H4 (cell line): ENCODE data around the gene BIRC5. TPM values are rescaled to one million over a fixed set of nuclear protein-coding genes. Genes with fewer than 3 reads are reported as not detected.
A peak's percentile ranks its signal among the peaks of the same experiment; 100 is the strongest.

Experiments
- DNase-seq: peaks from one replicate; pipeline ENCODE4 v3.0.0-alpha.2; 2015; ENCODE audit warnings: low spot score
- total RNA-seq: library from RNA; depleted of rRNA; stranded (reverse); fragments of >200 nt; shearing (Covaris generic); gene quantifications from 2 replicates; pipeline ENCODE4 v1.2.3, GENCODE V29; 2014

BIRC5 gene
- total RNA-seq, 1 experiment from 2014 or later, result 157 TPM

DNA sequence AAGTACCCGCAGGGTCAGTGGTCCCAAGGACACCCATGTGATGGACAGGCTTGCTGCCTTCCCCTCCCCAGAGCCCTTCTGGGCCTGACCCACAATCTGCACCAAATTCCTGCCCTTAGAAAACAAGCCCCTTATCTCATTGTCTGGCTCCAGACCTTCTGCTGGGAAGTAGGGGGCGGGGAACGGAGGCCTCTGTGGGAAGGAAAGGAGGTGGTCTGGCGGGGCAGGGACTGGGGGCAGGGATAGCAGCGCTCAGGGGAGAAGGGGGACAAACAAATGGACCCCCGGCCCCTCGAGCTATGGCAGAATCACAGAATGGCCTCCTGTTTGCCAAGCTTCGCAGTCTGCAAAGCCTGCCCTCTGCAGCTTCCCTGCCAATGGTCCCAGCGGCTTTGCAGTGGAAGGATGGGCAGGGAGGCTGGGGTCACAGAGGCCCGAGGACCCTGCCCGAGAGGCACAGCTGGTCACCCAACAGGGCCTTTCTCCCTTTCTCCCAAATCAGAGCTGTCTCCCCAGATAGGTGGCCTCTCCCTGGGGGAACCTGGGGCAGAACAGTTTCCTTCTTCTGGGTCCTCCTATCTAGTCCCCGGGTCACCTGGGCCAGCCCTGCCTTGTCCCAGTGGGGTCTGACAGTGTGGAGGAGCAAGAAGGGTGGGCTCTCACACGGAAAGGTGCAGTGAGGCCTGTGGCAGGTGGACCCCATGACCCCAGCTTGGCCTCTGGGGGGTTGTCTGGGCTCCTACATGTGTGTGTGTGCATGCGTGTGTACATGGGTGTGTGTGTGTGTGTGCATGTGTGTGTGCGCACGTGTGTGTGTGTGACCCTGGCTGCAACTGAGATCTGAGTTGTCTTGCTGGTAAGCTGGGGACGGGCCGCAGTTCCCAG lies 42.9 kb downstream of the BIRC5 start:
- no peak for DNase-seq

DNA sequence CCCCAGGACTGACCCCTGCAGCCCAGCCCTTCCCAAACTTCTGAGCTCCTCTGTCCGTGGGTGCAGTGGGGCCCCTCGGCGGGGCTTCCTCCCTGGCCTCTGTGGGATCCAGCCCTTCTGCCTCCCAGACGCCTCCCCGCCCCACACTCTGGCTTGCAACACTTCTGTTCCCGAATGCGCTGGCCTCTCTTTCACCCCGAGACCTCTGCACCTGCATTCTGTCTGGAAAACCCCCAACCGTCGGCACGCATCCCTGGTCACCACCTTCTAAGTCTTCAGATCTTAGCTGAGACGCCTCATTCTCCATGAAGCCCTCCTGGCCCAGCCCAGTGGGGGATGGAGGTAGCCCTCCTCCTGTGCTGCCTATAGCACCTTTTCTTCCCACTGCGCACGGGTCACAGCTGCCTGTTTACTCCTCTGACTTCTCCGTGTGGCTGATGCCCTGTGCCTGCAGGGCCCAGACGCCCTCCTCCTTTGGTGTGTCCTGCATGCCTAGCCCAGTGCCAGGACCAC lies 43.8 kb downstream of the BIRC5 start:
- DNase-seq, result no peak

DNA sequence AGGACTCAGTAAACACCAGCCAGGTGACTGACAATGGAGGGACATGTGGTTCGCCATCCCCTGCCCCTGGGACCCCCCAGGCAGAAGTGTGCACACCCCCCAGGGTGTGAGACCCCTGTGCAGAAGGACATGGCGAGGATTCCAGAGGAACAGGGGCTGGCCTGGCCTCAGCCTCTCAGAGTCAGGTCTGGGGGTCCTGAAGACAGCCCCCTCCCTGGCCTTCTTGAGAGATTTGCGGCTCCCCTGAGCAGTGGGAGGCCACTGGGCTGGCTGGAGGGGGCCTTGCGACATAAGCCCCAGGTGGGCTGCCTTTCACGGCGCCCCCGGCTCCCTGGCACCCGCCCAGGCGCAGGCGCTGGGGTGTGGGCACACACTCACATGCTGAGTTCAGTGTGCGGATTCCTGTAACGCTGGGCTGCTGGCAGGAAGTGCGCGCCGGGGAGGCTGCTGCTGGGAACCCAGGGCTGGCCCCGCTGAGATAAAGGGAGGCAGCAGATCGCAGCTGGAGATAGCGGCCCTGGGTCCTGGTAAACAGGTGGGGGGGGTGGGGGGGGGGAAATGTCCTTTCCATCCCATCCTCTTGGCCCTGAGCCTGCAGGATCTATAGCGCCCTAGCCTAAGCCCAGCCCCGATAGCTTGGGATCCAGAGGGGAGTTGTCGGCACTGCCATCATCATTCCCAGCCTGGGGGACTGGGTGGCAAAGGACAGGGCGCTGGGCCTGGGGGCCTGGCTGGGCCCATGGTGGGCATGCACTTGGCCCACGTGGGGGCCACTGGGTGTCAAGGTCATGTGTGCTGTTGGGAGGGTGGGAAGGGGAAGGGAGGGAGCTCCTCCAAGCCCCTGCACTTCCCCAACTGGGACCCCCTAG lies 44.5 kb downstream of the BIRC5 start:
- DNase-seq, result no peak

DNA sequence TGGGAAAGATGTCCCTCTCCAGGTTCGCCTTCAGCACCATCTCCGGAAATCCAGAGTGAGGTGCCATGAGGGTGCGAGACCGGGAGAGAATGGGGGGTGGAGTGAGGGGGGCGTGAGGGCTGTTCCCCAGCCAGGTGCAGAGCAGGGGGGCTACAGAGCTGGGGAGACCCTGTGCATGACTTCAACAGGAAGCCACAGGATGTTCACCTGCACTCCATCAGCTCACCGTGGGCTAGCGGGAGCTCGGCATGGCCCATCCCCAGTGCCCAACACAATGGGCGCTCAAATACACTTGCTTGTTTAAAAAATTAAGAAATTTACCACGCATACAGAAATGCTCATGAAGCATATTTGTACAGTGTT lies 45.1 kb downstream of the BIRC5 start:
- no peak for DNase-seq

DNA sequence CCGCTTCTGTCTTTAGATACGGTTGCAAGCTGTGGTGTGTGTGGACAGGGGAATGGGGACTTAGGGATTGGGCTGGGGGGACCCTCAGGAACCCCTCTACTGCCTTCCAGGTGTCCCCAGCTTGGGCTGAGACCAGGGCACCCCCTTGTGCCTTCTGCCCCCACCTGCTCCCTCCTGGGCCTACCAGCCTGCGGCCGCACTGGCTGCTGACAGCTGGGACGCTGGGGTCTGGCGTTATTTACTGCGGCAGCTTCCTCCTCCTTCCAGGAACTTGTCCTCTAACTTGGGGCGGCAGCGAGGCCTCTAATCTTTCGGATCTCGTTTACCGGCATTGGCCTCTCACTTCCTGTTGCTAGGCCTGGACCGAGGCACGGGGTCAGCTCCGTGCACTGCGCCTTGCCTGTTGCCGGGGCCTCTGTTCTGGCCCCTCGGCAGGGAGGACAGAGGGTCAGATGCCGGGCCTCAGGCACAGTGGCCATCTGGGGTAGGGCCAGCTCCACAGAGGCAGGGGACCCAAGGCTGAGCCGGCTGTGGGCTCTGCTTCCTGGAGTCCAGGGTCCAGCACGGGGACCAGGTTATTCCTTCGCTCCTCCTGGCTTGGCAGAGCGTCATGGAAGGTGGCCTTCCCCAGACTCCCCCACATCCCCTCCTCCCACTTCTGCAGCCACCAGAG lies 49.1 kb downstream of the BIRC5 start:
- no peak for DNase-seq

DNA sequence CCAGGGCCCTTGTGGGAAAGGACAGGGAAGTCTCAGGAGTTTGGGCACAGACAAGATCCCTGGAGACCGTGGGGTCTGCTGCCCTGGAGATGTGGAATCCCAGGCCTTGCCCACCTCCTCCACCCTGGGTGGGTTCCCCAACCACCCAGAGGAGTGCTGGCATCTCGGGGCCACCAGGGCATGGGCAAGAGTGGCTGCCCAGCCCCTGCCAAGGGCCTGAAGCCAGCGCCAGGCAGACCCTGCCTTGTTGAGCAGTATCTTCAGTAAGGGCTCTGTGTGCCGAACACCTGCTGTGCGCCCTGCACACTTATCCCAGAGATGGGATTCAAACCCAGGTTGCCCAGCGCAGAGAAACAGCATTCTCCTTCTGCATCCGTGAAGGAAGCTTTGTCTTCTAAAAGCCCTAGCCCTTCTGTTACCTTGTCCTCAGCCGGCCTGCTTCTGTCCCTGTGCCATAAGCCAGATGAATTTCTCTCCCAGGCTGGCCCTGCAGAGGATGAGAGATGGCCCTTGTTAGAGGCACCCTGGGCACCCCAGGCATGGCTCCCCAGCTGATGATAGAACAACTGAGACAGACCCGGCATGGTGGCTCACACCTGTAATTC lies 49.8 kb downstream of the BIRC5 start:
- DNase-seq, result no peak

DNA sequence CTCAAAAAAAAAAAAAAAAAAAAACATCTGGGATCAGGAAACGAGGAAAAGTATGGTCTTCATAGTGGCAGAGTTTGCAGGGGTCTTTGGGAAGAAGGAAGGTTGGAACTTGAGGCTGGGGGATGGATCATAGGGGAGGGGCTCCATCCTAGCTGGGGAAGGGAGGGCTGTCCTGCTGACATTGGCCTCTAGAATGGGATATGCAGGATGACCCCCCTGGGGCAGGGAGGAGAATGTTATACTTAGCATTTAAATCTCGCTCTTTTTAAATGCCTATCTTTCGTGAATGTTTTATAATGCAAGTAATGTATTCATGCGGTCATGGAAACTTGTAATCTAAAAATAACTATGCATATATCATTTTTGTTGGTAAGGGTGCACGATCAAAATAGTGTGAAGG lies 50.5 kb downstream of the BIRC5 start:
- no peak for DNase-seq

DNA sequence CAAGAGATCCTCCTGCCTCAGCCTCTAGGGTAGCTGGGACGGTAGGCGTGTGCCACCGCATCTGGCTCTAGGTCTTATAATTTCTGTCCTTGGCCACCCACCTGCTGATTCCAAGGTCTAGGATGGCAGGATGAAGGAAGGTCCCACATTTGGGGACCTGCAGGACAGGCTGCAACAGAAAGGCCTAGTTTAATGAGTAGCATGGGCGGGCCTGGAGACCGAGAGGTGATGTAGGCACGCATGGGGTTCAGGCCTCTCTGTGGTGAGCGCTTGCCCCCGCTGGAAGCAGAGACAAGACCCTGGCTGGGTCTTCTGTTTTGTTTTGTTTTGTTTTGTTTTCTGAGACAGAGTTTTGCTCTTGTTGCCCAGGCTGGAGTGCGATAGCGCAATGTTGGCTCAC lies 51.1 kb downstream of the BIRC5 start:
- DNase-seq, result no peak

DNA sequence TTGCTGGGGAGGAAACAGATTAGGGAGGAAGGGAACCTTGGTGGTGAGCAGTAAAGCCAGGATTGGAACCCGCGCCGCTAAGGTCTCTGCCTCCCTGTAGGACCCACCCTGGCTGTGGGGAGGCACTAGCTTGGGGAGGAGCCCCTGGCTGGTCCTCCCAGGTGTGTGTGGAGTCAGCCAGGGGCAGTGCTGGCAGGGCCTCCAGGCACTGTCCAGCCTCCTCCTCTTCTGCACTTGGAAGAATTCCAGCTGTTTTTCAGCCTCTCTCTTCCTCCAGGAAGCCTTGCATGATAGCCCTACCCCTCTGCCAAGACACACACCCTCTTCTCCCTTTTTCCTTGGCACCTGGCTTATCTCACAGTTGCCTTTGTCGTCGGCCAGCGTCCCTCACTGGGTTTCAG lies 52.2 kb downstream of the BIRC5 start:
- no peak for DNase-seq

DNA sequence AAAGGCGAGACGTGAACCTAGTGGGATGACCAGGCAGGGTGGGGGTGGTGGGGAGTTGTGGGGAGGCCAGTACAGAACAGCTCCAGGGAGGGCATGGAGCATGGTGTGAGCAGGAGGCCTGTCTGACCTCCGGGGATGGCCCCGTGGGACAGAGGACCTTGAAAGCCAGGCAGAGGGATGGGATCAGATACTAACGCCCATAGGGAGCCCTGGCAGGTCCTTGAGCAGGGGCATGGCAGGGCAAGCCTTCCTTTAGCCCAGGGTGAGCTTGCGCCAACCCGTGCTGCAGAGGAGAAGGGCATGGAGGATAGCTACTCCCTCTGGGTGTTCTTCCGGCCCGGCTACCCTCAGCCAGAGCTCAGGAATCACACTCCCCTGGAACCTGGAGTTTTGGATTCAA lies 52.7 kb downstream of the BIRC5 start:
- no peak for DNase-seq

DNA sequence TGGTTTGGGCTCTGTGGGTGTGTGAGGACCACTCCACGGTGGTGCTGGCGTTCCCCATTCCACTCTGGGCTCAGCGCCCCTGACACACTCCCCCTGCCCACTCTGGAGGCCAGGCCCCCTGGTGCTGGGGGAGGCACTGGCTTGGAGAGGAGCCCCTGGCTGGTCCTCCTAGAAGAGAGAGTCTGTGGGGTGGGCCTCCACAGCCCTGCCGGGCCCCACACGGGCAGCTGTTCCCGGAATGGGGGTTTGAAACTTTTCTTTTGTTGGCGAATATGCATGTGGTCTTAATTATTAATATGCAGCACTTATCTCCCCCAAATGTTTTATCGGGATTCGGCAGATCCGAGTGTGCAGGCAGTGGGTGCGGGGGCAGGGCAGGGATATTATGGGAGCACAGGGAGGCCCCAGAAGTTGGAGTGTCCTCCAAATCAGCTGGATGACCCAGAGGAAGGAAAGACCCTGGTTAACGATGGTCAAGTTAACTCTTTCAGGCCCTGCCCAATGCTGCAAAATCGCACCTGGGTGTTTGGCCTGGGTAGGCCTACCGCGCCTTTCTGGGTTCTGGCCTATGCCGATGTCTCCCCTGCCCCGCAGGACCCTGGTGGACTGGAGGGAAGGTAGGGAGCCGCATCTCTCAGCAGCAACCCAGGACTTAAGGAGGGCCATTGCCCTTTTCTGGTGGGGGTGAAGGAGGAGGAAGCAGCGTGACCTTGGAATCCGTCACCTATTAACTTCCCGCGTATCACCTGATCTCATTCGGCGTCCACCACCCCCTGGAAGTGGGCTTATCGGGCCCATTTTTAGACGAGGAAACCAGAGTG lies 53.4 kb downstream of the BIRC5 start:
- DNase-seq, result no peak

DNA sequence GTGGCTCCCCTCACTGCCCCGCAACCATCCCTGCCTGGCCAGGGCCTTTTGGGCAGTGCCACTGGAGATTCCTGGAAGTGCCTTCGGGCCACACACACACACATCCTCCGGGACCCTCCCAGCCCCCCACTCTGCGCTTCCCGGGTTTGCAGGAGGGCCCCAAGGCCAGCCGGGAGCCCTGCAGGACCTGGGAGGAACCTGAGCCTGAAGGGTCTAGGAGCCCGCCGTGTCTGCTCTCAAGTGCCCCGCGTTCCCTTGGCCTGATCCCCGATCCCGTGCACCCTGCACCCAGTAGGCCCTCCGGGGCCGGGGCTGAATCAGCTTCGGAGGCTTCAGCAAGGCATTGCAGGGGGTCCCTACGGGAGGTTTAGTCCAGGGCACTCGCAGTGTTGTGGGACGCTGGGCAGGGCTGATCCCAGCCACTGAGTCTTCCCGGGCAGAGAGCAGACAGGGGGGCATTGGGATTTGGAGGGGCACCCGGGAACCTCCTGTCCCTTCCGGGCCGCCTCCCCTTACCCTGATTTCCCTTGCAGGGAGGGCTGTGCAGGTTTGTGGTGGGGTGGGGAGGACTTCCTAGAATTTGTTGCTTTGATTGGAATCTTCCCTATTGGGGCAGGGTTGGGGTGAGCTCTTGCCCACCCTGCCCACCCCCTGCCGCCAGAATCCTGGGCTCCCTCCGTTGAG lies 54.3 kb downstream of the BIRC5 start:
- DNase-seq, result no peak

DNA sequence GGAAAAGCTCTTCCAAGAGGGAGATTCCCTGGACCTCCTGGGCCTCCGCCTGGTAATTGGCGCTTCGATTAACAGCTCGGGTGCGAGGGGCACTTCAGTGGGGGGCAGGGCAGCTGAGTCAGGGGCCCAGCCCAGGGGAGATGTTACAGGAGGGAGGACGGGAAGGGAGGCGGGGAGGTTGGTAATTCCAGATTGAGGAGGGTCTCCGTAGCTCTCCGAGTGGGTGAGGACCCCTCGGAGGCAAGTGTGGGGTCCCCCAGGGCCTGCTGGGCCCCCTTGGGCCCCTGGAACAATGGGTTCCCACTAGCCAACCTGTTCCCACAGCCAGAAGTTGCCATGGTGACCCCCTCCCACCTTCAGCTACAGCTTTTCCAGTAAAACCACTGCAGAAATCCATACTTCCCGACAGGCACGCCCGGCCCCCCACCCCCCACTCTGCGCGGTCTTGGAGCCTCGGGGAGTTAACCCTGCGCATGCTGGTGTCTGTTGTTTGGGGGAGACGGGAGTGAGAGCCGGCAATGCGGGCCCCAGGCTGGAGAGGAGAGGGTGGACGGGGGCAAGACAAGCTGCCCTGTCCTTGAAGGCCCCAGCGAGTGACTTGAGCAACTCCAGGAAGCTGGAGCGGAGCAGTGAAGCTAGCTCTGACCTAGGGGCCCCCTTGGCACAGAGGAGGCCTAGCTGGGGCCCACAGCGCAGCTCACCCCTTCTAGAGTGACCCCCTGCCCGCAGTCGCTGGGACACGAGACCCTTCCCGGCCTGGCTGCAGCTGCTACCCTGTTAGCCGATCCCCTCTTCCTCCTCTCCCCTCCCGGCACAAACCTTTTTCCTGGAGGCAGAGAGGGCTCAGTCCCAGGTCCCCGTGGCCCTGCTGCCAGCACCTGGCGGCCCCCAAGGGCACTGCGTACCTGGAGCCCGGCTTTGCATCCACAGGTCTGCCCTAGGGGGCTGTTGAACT lies 55.2 kb downstream of the BIRC5 start:
- DNase-seq, result peak; percentile 81

DNA sequence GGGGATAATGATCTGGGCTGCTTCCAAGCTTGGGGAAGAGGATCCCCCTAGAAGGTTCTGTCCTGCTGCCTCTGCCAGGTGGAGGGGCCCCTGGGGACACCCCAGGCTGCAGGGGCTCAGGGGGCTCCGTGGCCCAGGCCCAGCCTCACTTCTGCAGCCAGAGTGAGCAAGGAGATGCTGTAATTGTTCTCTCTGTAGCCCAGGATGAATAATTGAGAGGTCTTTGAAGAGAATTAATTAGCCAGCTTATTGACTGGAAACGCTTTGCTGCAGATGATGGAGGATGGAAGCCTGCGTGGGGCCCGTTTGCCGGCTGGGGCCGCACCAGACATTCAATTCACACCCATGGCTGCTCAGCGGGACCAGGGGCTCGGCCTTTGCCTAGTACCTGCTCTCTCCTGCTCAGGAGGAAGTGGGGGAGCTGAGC lies 55.9 kb downstream of the BIRC5 start:
- no peak for DNase-seq

DNA sequence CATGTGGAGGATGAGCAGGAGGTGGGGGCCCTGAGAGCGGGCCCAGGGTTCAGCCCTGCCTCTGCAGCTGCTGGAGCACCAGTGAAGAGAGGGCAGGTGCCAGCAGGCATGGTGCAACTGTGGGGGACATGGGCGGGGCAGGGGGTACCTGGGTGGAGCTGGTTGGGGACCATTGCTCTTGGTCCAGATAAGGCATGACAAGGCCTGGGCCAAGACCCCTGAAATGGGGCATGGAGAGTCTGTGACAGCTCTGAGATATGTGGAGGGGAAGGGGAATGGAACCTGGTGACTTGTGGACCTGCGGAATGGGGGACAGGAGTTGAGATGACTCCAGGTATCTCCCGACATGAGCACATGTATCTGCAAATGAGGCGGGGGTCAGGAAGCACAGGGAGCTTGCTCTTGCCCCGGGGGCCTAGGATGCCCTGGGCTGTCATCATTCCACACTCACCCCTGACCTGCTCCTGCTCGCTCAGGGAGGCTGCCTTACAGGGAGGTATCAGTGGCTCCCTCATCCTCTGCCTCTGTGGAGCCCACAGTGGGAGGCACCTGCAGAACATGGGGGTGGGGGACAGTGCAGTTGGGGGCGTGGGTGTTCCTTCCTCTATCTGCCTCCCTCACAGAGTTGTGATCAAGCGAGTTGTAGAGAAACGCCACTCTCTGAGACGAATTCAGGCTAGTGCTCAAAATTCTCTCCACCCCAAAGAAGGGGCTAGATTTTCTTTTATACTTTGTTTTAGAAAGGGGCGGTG lies 57.5 kb downstream of the BIRC5 start:
- no peak for DNase-seq

DNA sequence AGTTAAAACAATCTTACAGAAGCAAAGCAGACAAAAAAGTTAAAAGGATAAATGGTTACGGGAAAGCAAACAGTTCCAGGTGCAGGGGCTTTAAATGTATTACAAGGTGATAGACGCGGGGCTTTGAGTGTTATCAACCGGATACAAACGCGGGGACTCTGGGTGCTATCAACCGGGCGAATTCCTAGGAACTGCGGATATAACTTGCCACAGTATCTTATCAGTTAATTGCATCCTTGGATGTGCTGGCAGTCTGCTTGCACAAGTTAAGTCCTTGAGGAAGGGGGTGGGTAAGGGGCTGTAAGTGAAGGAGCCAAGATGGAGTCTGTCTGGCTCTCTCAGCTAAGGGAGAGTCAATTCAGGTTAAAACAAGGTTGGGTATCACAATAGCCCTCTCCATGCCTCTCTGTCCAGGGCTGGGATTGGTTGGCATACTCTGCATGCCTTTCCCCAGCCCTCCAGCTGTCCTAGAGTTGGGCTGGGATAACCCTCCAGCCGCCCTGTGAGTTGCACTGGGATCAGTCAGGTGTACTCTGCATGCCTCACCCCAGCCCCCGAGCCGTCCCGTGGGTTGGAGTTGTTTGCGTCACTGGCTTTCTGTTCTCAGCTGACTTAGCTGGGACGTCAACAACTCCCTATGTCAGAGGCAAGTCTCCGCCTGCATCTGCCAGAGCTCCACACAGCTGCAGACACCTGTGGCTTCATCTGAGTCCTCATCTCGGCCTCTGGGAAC lies 58.3 kb downstream of the BIRC5 start:
- DNase-seq, result peak; percentile 80

DNA sequence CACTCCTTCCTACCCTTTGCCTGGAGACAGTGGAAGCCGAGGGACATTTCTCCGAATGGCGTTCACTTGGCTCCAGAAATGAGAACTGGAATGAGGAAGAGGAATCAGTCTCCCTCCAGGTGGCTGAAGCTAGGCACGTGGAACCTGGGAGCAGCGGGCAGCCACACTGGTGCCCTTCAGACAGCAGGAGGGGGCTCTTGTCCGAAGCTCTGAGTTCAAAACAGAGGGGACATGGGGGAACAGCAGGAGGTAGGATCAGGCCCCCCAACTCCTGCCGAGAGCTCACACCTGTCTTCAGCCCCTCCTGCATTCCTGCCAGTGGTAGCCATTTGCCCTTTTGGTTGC lies 58.8 kb downstream of the BIRC5 start:
- no peak for DNase-seq

DNA sequence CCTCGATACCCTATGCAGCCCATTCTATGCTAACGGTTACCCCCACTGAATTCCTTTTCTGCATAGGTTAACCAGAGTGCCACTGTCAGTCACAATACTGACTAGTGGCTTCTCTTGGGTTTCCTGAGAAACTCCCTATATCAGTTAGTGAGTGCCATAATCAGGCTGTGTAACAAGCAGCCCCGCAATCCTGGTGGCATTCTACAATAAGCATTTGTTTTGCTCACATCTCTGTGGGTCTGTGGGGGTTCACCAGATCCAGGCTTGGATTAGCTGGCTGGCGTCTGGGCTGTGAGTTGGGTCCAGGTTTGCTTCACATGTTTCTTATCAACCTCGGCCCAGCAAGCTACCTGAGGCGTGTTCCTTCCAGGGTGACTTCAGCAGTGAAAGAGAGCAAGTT lies 59.8 kb downstream of the BIRC5 start:
- no peak for DNase-seq
